Measurements from ENCODE around the gene FMN1. TPM values are rescaled to one million over a fixed set of nuclear protein-coding genes. Genes with fewer than 3 reads are reported as not detected.

Gene FMN1
- polyA plus RNA-seq, 3 donors: 0.28 to 3.7 (median 0.34) TPM

GRCh38 chr15:33013827-33014445 lies 180.6 kb downstream of the FMN1 start:
- H3K4me3 ChIP-seq (replicated peaks in 1 of 3; ENCODE audit: low read depth in 2 of 3, low read length in 3 of 3): no peak overlapping the region
- TF ChIP-seq CTCF (IDR thresholded peaks at IDR 0.05): no peak
- no peak overlapping the region for H3K4me3 Mint-ChIP-seq
- H3K36me3 Mint-ChIP-seq: peaks cover 4 to 17% of the 10 kb centered on the region in 2 donors
- no peaks in the 10 kb centered on the region for H3K36me3 ChIP-seq (replicated peaks in 1 of 2; ENCODE audit: control insufficient read depth in 1 of 2, insufficient read depth in 2 of 2, low read length in 2 of 2)
- intact Hi-C loops (cut with micrococcal nuclease): no loop called here
- H3K9ac ChIP-seq (ENCODE audit: insufficient read depth, low read length, poor library complexity, severe bottlenecking): no peak overlapping the region
- peaks cover 1% of the 10 kb centered on the region for H3K4me1 Mint-ChIP-seq
- H3K27me3 ChIP-seq (ENCODE audit: control insufficient read depth in 2 of 2, insufficient read depth in 2 of 2, low read length in 2 of 2): no peaks in the 10 kb centered on the region
- WGBS (ENCODE audit: insufficient coverage): no CpG with 5 or more reads among the region's 3 CpGs
- H3K27ac ChIP-seq (ENCODE audit: low read depth in 1 of 2, low read length in 2 of 2): no peak overlapping the region
- peaks cover 0 to 9% (median 3%) of the 10 kb centered on the region in 7 donors for H3K9me3 Mint-ChIP-seq
- H3K79me2 ChIP-seq (ENCODE audit: insufficient read depth, low read length): no peaks in the 10 kb centered on the region
- H2AFZ ChIP-seq (ENCODE audit: insufficient read depth, low read depth, low read length, poor library complexity, severe bottlenecking): no peak overlapping the region
- H3K9me3 ChIP-seq (replicated peaks in 1 of 2; ENCODE audit: control insufficient read depth in 1 of 2, insufficient read depth in 1 of 2, low read length in 2 of 2): peaks cover 0 to 3% of the 10 kb centered on the region in 2 donors
- H4K20me1 ChIP-seq (ENCODE audit: insufficient read depth, low read length): peaks cover 6% of the 10 kb centered on the region
- peaks cover 0 to 3% (median 2%) of the 10 kb centered on the region in 3 donors for H3K27me3 Mint-ChIP-seq (ENCODE audit: low read depth in 3 of 3)
- peak in 1 of 3 donors; percentile 15 for DNase-seq
- no peaks in the 10 kb centered on the region for H3K4me1 ChIP-seq (ENCODE audit: control insufficient read depth in 1 of 2, insufficient read depth in 2 of 2, low read length in 2 of 2)
- H3K4me2 ChIP-seq (replicated peaks; ENCODE audit: extremely low read depth, low read length, poor library complexity, severe bottlenecking): no peak overlapping the region
- no peak overlapping the region for H3K27ac Mint-ChIP-seq

- no peak overlapping the region for H3K4me3 ChIP-seq (replicated peaks in 1 of 3; ENCODE audit: low read depth in 2 of 3, low read length in 3 of 3)
- Mint-ChIP-seq H3K9me3 (peaks cover 0 to 2% (median 0%) of the 10 kb centered on the region in 7 donors), H3K4me1 (peaks cover 14% of the 10 kb centered on the region), H3K27me3 (ENCODE audit: low read depth in 3 of 3) (peaks cover 0 to 3% (median 2%) of the 10 kb centered on the region in 3 donors), H3K4me3 (no peak overlapping the region), H3K27ac (peak overlapping the region in 1 of 7 donors; percentile 32), H3K36me3 (peaks cover 0 to 8% of the 10 kb centered on the region in 2 donors)
- no peaks in the 10 kb centered on the region for H3K36me3 ChIP-seq (replicated peaks in 1 of 2; ENCODE audit: control insufficient read depth in 1 of 2, insufficient read depth in 2 of 2, low read length in 2 of 2)
- no peak for DNase-seq
- no peak overlapping the region for H3K9ac ChIP-seq (ENCODE audit: insufficient read depth, low read length, poor library complexity, severe bottlenecking)
- intact Hi-C loops (cut with micrococcal nuclease): no loop called here
- no peaks in the 10 kb centered on the region for H3K27me3 ChIP-seq (ENCODE audit: control insufficient read depth in 2 of 2, insufficient read depth in 2 of 2, low read length in 2 of 2)
- no peak for TF ChIP-seq CTCF (IDR thresholded peaks at IDR 0.05)
- 94% methylated on average over 2 of the region's 3 CpGs for WGBS (ENCODE audit: insufficient coverage)
- H2AFZ ChIP-seq (ENCODE audit: insufficient read depth, low read depth, low read length, poor library complexity, severe bottlenecking): no peak overlapping the region
- no peak overlapping the region for H3K27ac ChIP-seq (ENCODE audit: low read depth in 1 of 2, low read length in 2 of 2)
- H3K9me3 ChIP-seq (replicated peaks in 1 of 2; ENCODE audit: control insufficient read depth in 1 of 2, insufficient read depth in 1 of 2, low read length in 2 of 2): no peaks in the 10 kb centered on the region
- peaks cover 6% of the 10 kb centered on the region for H4K20me1 ChIP-seq (ENCODE audit: insufficient read depth, low read length)
- H3K4me2 ChIP-seq (replicated peaks; ENCODE audit: extremely low read depth, low read length, poor library complexity, severe bottlenecking): no peak overlapping the region
- H3K4me1 ChIP-seq (ENCODE audit: control insufficient read depth in 1 of 2, insufficient read depth in 2 of 2, low read length in 2 of 2): peaks cover 10 to 14% of the 10 kb centered on the region in 2 donors
- H3K79me2 ChIP-seq (ENCODE audit: insufficient read depth, low read length): no peaks in the 10 kb centered on the region
Measured at GRCh38 chr15:33011976-33012375, 182.5 kb downstream of the FMN1 start.
